ENCODE results near the gene NUP210.
"Not testable (repeated sequence)": the region's sequence is repeated elsewhere in the genome, so short reads cannot be mapped to it uniquely, and the experiment has no call there.

The NUP210 gene

GRCh38 chr3:13420045-13420830, at the start of gene NUP210:
Gene NUP210 (minus strand): TSS chr3:13420322. CDS start chr3:13420226, 96 bp downstream.
- DNase-seq = peak in 1 of 2 experiments; percentile 39

- DNase-seq = no peak
Observed at GRCh38 chr3:13466781-13467180, 46.7 kb upstream of the NUP210 start.

GRCh38 chr3:13465236-13465873, 45.2 kb upstream of the NUP210 start:
- no peak for DNase-seq

GRCh38 chr3:13463618-13464400, 43.7 kb upstream of the NUP210 start:
- DNase-seq = no peak

GRCh38 chr3:13462822-13463221, 42.7 kb upstream of the NUP210 start:
- DNase-seq = no peak

- no peak for DNase-seq
Observed at GRCh38 chr3:13462125-13462629, 42.1 kb upstream of the NUP210 start.

- DNase-seq = no peak
Observed at GRCh38 chr3:13461169-13462124, 41.3 kb upstream of the NUP210 start.

GRCh38 chr3:13460341-13460736, 40.2 kb upstream of the NUP210 start:
- no peak for DNase-seq

GRCh38 chr3:13459605-13460340, 39.7 kb upstream of the NUP210 start:
- DNase-seq = no peak

GRCh38 chr3:13457593-13457992, 37.5 kb upstream of the NUP210 start:
- DNase-seq = no peak

- no peak for DNase-seq
Observed at GRCh38 chr3:13455644-13456043, 35.5 kb upstream of the NUP210 start.

GRCh38 chr3:13452490-13453335, 32.6 kb upstream of the NUP210 start:
- DNase-seq = peak in 1 of 2 experiments; percentile 21

GRCh38 chr3:13451301-13451673, 31.2 kb upstream of the NUP210 start:
- DNase-seq = no peak

GRCh38 chr3:13442882-13443281, 22.8 kb upstream of the NUP210 start:
- DNase-seq = not testable (repeated sequence)

- DNase-seq = no peak
Observed at GRCh38 chr3:13440204-13440817, 20.2 kb upstream of the NUP210 start.

GRCh38 chr3:13436213-13436612, 16.1 kb upstream of the NUP210 start:
- not testable (repeated sequence) for DNase-seq

GRCh38 chr3:13433912-13434311, 13.8 kb upstream of the NUP210 start:
- no peak for DNase-seq

GRCh38 chr3:13432093-13432492, 12.0 kb upstream of the NUP210 start:
- DNase-seq = no peak

- not testable (repeated sequence) for DNase-seq
Observed at GRCh38 chr3:13430411-13430875, 10.3 kb upstream of the NUP210 start.

Measured in NCI-H446 (cell line).